ENCODE data around the gene PGPEP1.
"Not testable (repeated sequence)": the region's sequence is repeated elsewhere in the genome, so short reads cannot be mapped to it uniquely, and the experiment has no call there.

GRCh38 chr19:18324373-18324731, 16.0 kb upstream of the PGPEP1 start:
- TF ChIP-seq CTCF (IDR thresholded peaks at IDR 0.05); POLR2AphosphoS5 (IDR thresholded peaks at IDR 0.05; ENCODE audit: low read depth, low read length); MXI1 (IDR thresholded peaks at IDR 0.05; ENCODE audit: low read depth, low read length); EP300 (IDR thresholded peaks at IDR 0.05; ENCODE audit: borderline replicate concordance in 1 of 2, low read depth in 1 of 2, low read length in 1 of 2); FOXM1 (IDR thresholded peaks at IDR 0.05; ENCODE audit: low read depth); RAD21 (IDR thresholded peaks at IDR 0.05; ENCODE audit: low read length); REST (IDR thresholded peaks at IDR 0.05; ENCODE audit: low read depth, low read length); SMC3 (IDR thresholded peaks at IDR 0.05; ENCODE audit: low read depth, low read length); CHD2 (IDR thresholded peaks at IDR 0.05; ENCODE audit: low read length, partially characterized antibody); GABPA (IDR thresholded peaks at IDR 0.05; ENCODE audit: low read depth); PBX3 (IDR thresholded peaks at IDR 0.05); RFX5 (IDR thresholded peaks at IDR 0.05; ENCODE audit: low read length); USF2 (IDR thresholded peaks at IDR 0.05; ENCODE audit: borderline replicate concordance, low read depth, low read length); RXRA (IDR thresholded peaks at IDR 0.05; ENCODE audit: borderline replicate concordance, low read depth): not testable (repeated sequence)

All from SK-N-SH (cell line).